NT2/D1 (cell line): Measurements from ENCODE around the gene SMIM38.

Experiments
- SUZ12 ChIP-seq: IDR thresholded peaks from 2 replicates; pipeline ENCODE4 v1.6.1; 2011; ENCODE audit not compliant: insufficient read length, insufficient read depth; ENCODE audit errors: extremely low read depth
- YY1 ChIP-seq: IDR thresholded peaks from 2 replicates; pipeline ENCODE4 v1.6.1; 2011; ENCODE audit not compliant: insufficient read length, insufficient read depth

GRCh38 chr11:69156235-69156639 lies 502 bp downstream of the SMIM38 start:
- TF ChIP-seq YY1 (no peak), SUZ12 (no peak)
